ENCODE results near the gene VWA5A. TPM values are rescaled to one million over a fixed set of nuclear protein-coding genes. Genes with fewer than 3 reads are reported as not detected.

VWA5A gene
- total RNA-seq, 2 donors from 2014 or later = 23.3 to 28.9 TPM

DNA sequence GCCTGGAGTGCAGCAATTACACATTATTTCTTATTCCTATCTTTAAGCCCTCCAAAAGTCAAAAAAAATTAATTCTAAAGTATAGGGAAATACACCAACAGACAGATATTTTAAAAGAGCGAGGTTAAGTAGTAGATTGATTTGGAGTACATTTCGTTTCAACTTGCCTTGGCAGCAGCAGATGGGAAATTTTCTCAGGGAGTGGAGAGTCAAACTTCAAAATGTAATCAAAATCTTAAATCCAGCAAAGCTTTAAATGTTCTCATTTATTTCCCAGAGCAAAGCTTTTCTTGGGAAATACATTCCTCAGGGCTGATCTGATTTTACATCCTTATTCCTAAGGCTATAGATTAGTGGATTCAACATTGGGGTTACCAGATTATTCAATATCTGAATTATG lies 21.9 kb upstream of the VWA5A start:
- no peaks in the 10 kb centered on the region for H3K36me3 ChIP-seq
- no peaks in the 10 kb centered on the region for H3K27me3 ChIP-seq (replicated peaks; ENCODE audit: insufficient read depth)
- TF ChIP-seq POLR2AphosphoS5 (IDR thresholded peaks at IDR 0.05) (no peak), CTCF (IDR thresholded peaks at IDR 0.05) (no peak), POLR2A (IDR thresholded peaks at IDR 0.05) (no peak)
- H3K4me3 ChIP-seq = no peak overlapping the region
- no peaks in the 10 kb centered on the region for H3K9me3 ChIP-seq
- H3K27ac ChIP-seq = no peak overlapping the region
- WGBS = 85% methylated on average over 2 of the region's 2 CpGs
- H3K4me1 ChIP-seq (replicated peaks) = no peaks in the 10 kb centered on the region
- intact Hi-C loops (cut with DNase I) = no loop called here
- no peak for DNase-seq (ENCODE audit: low spot score)

DNA sequence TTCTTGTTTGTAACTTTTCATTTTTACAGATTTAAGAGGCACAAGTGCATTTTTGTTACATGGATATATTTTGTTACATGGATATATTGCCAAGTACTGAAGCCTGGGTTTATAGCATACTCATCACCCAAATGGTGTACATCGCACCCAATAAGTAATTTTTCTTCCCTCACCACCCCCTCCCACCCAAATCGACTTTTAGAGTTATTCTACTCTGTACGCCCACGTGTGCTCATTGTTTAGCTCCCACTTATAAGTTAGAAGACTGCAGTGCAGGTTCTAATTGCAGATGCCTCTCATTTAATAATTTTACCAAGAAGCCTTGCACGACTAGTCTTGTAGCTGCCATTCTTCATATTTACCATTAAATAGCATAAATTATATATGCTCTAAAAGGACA lies 20.5 kb upstream of the VWA5A start:
- Histone ChIP-seq H3K27ac (no peak overlapping the region), H3K4me1 (replicated peaks) (no peaks in the 10 kb centered on the region), H3K27me3 (replicated peaks; ENCODE audit: insufficient read depth) (no peaks in the 10 kb centered on the region), H3K4me3 (no peak overlapping the region), H3K9me3 (no peaks in the 10 kb centered on the region), H3K36me3 (no peaks in the 10 kb centered on the region)
- 48% methylated on average over 5 of the region's 5 CpGs for WGBS
- TF ChIP-seq CTCF (IDR thresholded peaks at IDR 0.05) (no peak), POLR2AphosphoS5 (IDR thresholded peaks at IDR 0.05) (no peak), POLR2A (IDR thresholded peaks at IDR 0.05) (no peak)
- intact Hi-C loops (cut with DNase I) = no loop called here
- DNase-seq (ENCODE audit: low spot score) = no peak

GRCh38 chr11:124096364-124096763 lies 18.9 kb upstream of the VWA5A start:
- no peak for DNase-seq (ENCODE audit: low spot score)
- H3K4me3 ChIP-seq = no peak overlapping the region
- intact Hi-C loops (cut with DNase I) = no loop called here
- 87% methylated on average over 5 of the region's 5 CpGs for WGBS
- H3K27ac ChIP-seq = no peak overlapping the region
- H3K9me3 ChIP-seq = no peaks in the 10 kb centered on the region
- TF ChIP-seq POLR2A (IDR thresholded peaks at IDR 0.05) = no peak
- no peak for TF ChIP-seq POLR2AphosphoS5 (IDR thresholded peaks at IDR 0.05)
- TF ChIP-seq CTCF (IDR thresholded peaks at IDR 0.05) = no peak
- no peaks in the 10 kb centered on the region for H3K4me1 ChIP-seq (replicated peaks)
- no peaks in the 10 kb centered on the region for H3K36me3 ChIP-seq
- H3K27me3 ChIP-seq (replicated peaks; ENCODE audit: insufficient read depth) = no peaks in the 10 kb centered on the region

- intact Hi-C loops (cut with DNase I) = no loop called here
- Histone ChIP-seq H3K27me3 (replicated peaks; ENCODE audit: insufficient read depth) (no peaks in the 10 kb centered on the region), H3K27ac (no peak overlapping the region), H3K4me1 (replicated peaks) (no peaks in the 10 kb centered on the region), H3K9me3 (no peaks in the 10 kb centered on the region), H3K36me3 (no peaks in the 10 kb centered on the region), H3K4me3 (no peak overlapping the region)
- 85% methylated on average over 2 of the region's 2 CpGs for WGBS
- no peak for TF ChIP-seq CTCF (IDR thresholded peaks at IDR 0.05)
- TF ChIP-seq POLR2AphosphoS5 (IDR thresholded peaks at IDR 0.05) = no peak
- TF ChIP-seq POLR2A (IDR thresholded peaks at IDR 0.05) = no peak
- no peak for DNase-seq (ENCODE audit: low spot score)
These were observed 17.1 kb upstream of the VWA5A start for GRCh38 chr11:124098141-124098540.

- 69% methylated on average over 1 of the region's 1 CpG for WGBS
- intact Hi-C loops (cut with DNase I) = no loop called here
- Histone ChIP-seq H3K4me3 (no peak overlapping the region), H3K36me3 (no peaks in the 10 kb centered on the region), H3K4me1 (replicated peaks) (no peaks in the 10 kb centered on the region), H3K9me3 (no peaks in the 10 kb centered on the region), H3K27ac (no peak overlapping the region), H3K27me3 (replicated peaks; ENCODE audit: insufficient read depth) (no peaks in the 10 kb centered on the region)
- DNase-seq (ENCODE audit: low spot score) = no peak
- TF ChIP-seq CTCF (IDR thresholded peaks at IDR 0.05) = no peak
- no peak for TF ChIP-seq POLR2A (IDR thresholded peaks at IDR 0.05)
- TF ChIP-seq POLR2AphosphoS5 (IDR thresholded peaks at IDR 0.05) = no peak
These were observed 13.5 kb upstream of the VWA5A start for GRCh38 chr11:124101737-124102136.
